Left lung (tissue), 10 donors: ENCODE data around the gene MAGI1. TPM values are rescaled to one million over a fixed set of nuclear protein-coding genes. Genes with fewer than 3 reads are reported as not detected.

Source experiments
- ATAC-seq: fragments of 200-7000 bp; cut with Tn5 transposase; one replicate; pipeline ENCODE4 v1.9.1; 2020; ENCODE audit warnings: moderate library complexity
- DNase-seq, 4 donors: peaks; one replicate each; pipeline ENCODE4 v3.0.0-alpha.2; 2013 to 2020
- H3K27ac ChIP-seq, 2 donors: fragments of 200-600 bp; sonication (generic) in 1 of 2; one replicate each; pipeline versions ENCODE4 v1.5.0 to v1.8.0; 2020 to 2021
- H3K27me3 ChIP-seq, 2 donors: fragments of 200-600 bp; sonication (generic) in 1 of 2; one replicate each; pipeline versions ENCODE4 v1.5.0 to v1.8.0; 2020 to 2021
- H3K36me3 ChIP-seq, 2 donors: fragments of 200-600 bp; sonication (generic) in 1 of 2; one replicate each; pipeline versions ENCODE4 v1.5.0 to v1.8.0; 2020 to 2021
- H3K4me1 ChIP-seq, 2 donors: fragments of 200-600 bp; one replicate each; pipeline ENCODE4 v1.8.0; 2021
- H3K4me3 ChIP-seq, 2 donors: fragments of 200-600 bp; sonication (generic) in 1 of 2; one replicate each; pipeline versions ENCODE4 v1.5.0 to v1.8.0; 2020 to 2021; ENCODE audit warnings: mild to moderate bottlenecking in 1 of 2
- H3K9me3 ChIP-seq, 2 donors: fragments of 200-600 bp; sonication (generic) in 1 of 2; one replicate each; pipeline versions ENCODE4 v1.5.0 to v1.8.0; 2020 to 2021
- intact Hi-C, 2 donors: fragments of 100-400 bp; cut with DNase I; formaldehyde crosslinking; loops; one replicate each; pipeline versions ENCODE4 v1.11.2 to v1.14.2; 2022
- polyA plus RNA-seq, 6 donors: library from polyadenylated mRNA; unstranded; fragments of 120-200 nt; gene quantifications; one replicate each; pipeline ENCODE4 v1.2.1, GENCODE V29; 2013; ENCODE audit not compliant: insufficient read length in 6 of 6
- total RNA-seq, 2 donors: library from RNA; stranded (reverse); fragmentation: NEBNext Ultra II Directional; extraction: Animal tissue kit (Norgen Biotek cat#: 25700); gene quantifications; one replicate each; pipeline ENCODE4 v1.2.1, GENCODE V29; 2021
- TF ChIP-seq, protein P1 (sequence below), 2 donors: fragments of 200-600 bp; sonication (generic) in 1 of 2; IDR thresholded peaks; one replicate each; pipeline versions ENCODE4 v1.5.0 to v1.8.0; 2021; ENCODE audit warnings: antibody characterized with exemption in 2 of 2
- donor health status: DM: no; HTN: yes; CAD: no.
- donor health status: DM: no; HTN: no; CAD: no.

The MAGI1 gene
- total and polyA plus RNA-seq, 8 donors: 25.4 to 32.0 (median 28.7) TPM

DNA sequence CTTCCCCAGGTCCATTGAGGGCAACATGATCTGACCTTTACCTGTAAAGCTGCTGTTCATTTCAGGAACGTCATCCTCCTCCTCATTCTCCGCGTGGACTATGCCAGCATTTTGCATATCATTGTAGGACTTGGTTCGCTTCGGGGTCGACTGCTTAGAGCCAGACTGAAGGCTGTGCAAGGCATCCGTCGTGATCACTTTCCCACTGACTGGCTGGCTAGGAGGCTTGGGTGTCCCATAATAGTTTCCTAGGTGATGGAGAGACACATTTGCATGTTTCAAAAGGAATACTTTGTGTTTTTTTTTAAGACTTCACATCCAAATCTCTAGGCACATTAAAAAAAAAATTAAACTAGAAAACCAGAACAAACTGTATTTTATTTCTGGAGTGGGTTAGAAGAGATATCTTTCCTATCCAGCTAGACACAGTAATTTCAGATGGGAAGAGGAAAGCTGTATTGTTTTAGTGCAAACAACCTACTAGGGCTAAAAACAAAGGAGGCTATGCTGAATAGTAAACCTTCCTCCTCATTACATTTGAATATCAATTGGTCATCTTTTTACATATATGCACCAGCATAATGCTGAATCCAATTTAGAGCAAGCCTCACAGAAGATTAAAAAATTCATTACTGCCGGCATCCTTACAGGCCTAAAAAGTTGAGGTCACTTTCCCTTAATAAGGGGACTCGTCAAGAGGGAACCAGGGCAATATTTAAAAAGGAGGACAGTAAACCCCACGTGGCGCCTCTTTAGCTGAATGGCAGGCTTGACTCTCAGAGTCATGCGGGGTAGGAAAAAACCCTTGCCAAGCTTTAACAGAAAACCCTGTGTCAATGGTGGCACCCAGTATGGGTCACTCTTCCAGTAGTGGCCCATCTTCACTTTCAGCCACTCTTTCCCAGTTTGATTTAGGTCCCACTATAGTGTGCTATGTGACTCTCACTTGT, 559.9 kb downstream of the MAGI1 start:
- H3K27me3 ChIP-seq: no peaks in the 10 kb centered on the region
- no peaks in the 10 kb centered on the region for H3K36me3 ChIP-seq
- no peak overlapping the region for H3K4me3 ChIP-seq
- H3K9me3 ChIP-seq: no peaks in the 10 kb centered on the region
- ATAC-seq (no peak), DNase-seq (no peak)
- H3K27ac ChIP-seq: no peak overlapping the region
- H3K4me1 ChIP-seq: peaks cover 7 to 11% of the 10 kb centered on the region in 2 donors
- TF ChIP-seq, protein P1, sequence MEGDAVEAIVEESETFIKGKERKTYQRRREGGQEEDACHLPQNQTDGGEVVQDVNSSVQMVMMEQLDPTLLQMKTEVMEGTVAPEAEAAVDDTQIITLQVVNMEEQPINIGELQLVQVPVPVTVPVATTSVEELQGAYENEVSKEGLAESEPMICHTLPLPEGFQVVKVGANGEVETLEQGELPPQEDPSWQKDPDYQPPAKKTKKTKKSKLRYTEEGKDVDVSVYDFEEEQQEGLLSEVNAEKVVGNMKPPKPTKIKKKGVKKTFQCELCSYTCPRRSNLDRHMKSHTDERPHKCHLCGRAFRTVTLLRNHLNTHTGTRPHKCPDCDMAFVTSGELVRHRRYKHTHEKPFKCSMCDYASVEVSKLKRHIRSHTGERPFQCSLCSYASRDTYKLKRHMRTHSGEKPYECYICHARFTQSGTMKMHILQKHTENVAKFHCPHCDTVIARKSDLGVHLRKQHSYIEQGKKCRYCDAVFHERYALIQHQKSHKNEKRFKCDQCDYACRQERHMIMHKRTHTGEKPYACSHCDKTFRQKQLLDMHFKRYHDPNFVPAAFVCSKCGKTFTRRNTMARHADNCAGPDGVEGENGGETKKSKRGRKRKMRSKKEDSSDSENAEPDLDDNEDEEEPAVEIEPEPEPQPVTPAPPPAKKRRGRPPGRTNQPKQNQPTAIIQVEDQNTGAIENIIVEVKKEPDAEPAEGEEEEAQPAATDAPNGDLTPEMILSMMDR (IDR thresholded peaks at IDR 0.05): no peak
- intact Hi-C loops: no loop called here

DNA sequence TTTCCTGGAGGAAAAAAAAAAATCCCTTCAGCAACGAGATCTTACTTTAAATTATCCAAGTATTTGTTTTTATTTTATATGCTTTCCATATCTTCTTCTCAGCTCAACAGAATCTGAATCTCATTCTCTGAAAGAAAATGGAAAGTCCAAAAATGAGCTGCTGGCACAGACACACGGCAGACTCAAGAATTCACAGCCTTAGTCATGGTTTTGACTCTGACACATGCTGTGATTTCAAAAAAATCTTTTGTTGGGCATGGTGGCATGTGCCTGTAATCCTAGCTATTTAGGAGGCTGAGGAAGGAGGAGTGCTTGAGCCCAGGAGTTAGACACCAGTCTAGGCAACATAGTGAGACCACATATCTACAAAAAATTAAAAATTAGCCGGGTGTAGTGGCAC, 565.0 kb downstream of the MAGI1 start:
- no peaks in the 10 kb centered on the region for H3K36me3 ChIP-seq
- H3K27me3 ChIP-seq: no peaks in the 10 kb centered on the region
- intact Hi-C loops: no loop called here

DNA sequence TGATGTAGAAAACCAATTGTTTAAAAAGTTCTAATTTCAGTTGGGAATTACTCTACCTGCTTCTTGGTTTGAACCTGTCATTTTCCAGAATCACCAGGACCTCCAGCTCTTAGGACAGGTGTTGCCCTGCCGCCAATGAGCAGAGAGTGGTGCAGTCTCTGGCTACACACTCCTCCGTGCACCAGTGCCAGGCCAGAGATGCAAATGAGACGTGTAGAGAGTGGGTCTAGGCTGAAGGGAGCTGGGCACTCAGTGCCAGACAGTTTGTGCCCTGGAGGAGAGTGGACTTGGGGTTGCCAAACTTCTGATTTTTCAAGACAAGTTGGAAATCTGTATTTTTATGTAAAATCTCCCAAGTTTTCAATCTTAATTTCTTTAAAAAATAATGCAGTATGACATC, 566.2 kb downstream of the MAGI1 start:
- H3K4me1 ChIP-seq: no peaks in the 10 kb centered on the region
- ATAC-seq (no peak), DNase-seq (no peak)
- no peak overlapping the region for H3K4me3 ChIP-seq
- H3K9me3 ChIP-seq: no peaks in the 10 kb centered on the region
- intact Hi-C loops: no loop called here
- H3K36me3 ChIP-seq: no peaks in the 10 kb centered on the region
- no peaks in the 10 kb centered on the region for H3K27me3 ChIP-seq
- TF ChIP-seq, protein P1 (IDR thresholded peaks at IDR 0.05): no peak
- H3K27ac ChIP-seq: no peak overlapping the region

More for the DNA sequence above, 565.0 kb downstream of the MAGI1 start:
- Histone ChIP-seq H3K4me3 (no peak overlapping the region), H3K27ac (no peak overlapping the region), H3K9me3 (no peaks in the 10 kb centered on the region), H3K4me1 (no peaks in the 10 kb centered on the region)
- DNase-seq: no peak
- no peak for ATAC-seq
- TF ChIP-seq, protein P1 (IDR thresholded peaks at IDR 0.05): no peak

DNA sequence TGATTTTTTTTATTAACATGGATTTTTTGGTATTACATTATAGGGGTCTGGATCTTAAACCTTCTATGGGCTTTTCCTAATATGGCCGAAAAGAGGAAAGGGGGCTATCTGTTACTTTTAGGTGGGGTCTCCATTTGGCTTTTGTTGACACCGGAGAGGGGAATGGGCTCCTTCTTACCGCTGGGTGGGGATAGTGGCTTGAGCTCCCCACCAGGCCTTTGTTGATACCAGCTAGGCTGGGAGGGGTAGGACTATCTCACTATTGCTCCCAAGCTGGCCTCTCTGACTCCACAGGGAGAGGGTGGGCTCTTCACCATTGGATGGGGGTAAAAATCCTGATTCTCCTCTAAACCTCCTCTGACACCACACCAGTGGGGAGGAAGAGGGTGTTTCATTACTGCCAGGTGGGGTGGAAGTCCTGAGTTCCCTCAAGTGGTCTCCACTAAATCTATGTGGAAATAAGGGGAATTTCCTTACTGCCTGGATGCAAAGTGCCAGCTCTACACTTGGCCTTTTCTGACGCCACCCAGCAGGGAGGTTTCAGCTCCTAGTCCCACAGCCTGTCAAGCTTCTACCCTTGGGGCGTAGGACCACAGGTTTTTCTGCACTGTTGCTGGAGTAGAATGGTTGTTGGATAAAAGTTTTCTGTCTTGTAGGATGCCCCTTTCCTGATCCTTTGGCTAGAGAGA, 572.3 kb downstream of the MAGI1 start:
- no peak overlapping the region for H3K27ac ChIP-seq
- intact Hi-C loops: no loop called here

More for the DNA sequence above, 572.3 kb downstream of the MAGI1 start:
- TF ChIP-seq, protein P1 (IDR thresholded peaks at IDR 0.05): no peak
- DNase-seq (no peak), ATAC-seq (no peak)
- Histone ChIP-seq H3K9me3 (no peaks in the 10 kb centered on the region), H3K4me1 (no peaks in the 10 kb centered on the region), H3K36me3 (no peaks in the 10 kb centered on the region), H3K4me3 (no peak overlapping the region), H3K27me3 (no peaks in the 10 kb centered on the region)
